ENCODE measurements around the gene ANKRD44. TPM values are rescaled to one million over a fixed set of nuclear protein-coding genes. Genes with fewer than 3 reads are reported as not detected.

Gene ANKRD44
- total RNA-seq, 1 donor from 2014 or later = 14.2 TPM

- H3K9me3 Mint-ChIP-seq = no peaks in the 10 kb centered on the region
- no peaks in the 10 kb centered on the region for H3K36me3 Mint-ChIP-seq
- DNase-seq (ENCODE audit: extremely low spot score, unreplicated experiment) = no peak
- H3K4me1 Mint-ChIP-seq (ENCODE audit: unreplicated experiment) = peaks cover 25% of the 10 kb centered on the region
- H3K4me3 Mint-ChIP-seq = no peak overlapping the region
- no peaks in the 10 kb centered on the region for H3K27me3 Mint-ChIP-seq
- TF ChIP-seq CTCF (conservative IDR thresholded peaks at IDR 0.05) = no peak
- peak overlapping the region; percentile 56 for H3K27ac Mint-ChIP-seq
Observed at GRCh38 chr2:197209246-197209645, 101.3 kb downstream of the ANKRD44 start.

GRCh38 chr2:197208841-197209240, 101.7 kb downstream of the ANKRD44 start:
- Mint-ChIP-seq H3K4me1 (ENCODE audit: unreplicated experiment) (peaks cover 25% of the 10 kb centered on the region), H3K36me3 (no peaks in the 10 kb centered on the region), H3K4me3 (no peak overlapping the region), H3K27ac (no peak overlapping the region), H3K27me3 (no peaks in the 10 kb centered on the region), H3K9me3 (no peaks in the 10 kb centered on the region)
- DNase-seq (ENCODE audit: extremely low spot score, unreplicated experiment) = no peak
- TF ChIP-seq CTCF (conservative IDR thresholded peaks at IDR 0.05) = no peak

- H3K4me1 Mint-ChIP-seq (ENCODE audit: unreplicated experiment) = peaks cover 24% of the 10 kb centered on the region
- H3K27ac Mint-ChIP-seq = no peak overlapping the region
Observed at GRCh38 chr2:197208024-197208423, 102.6 kb downstream of the ANKRD44 start.

GRCh38 chr2:197207598-197207997, 103.0 kb downstream of the ANKRD44 start:
- Mint-ChIP-seq H3K9me3 (no peaks in the 10 kb centered on the region), H3K4me1 (ENCODE audit: unreplicated experiment) (peaks cover 20% of the 10 kb centered on the region), H3K36me3 (no peaks in the 10 kb centered on the region), H3K27me3 (no peaks in the 10 kb centered on the region), H3K4me3 (no peak overlapping the region), H3K27ac (no peak overlapping the region)
- TF ChIP-seq CTCF (conservative IDR thresholded peaks at IDR 0.05) = no peak
- DNase-seq (ENCODE audit: extremely low spot score, unreplicated experiment) = no peak

More at GRCh38 chr2:197208024-197208423, 102.6 kb downstream of the ANKRD44 start:
- no peaks in the 10 kb centered on the region for H3K9me3 Mint-ChIP-seq
- H3K27me3 Mint-ChIP-seq = no peaks in the 10 kb centered on the region
- H3K4me3 Mint-ChIP-seq = no peak overlapping the region
- no peak for DNase-seq (ENCODE audit: extremely low spot score, unreplicated experiment)
- H3K36me3 Mint-ChIP-seq = no peaks in the 10 kb centered on the region
- TF ChIP-seq CTCF (conservative IDR thresholded peaks at IDR 0.05) = no peak

GRCh38 chr2:197207106-197207505, 103.5 kb downstream of the ANKRD44 start:
- Mint-ChIP-seq H3K36me3 (no peaks in the 10 kb centered on the region), H3K4me3 (no peak overlapping the region), H3K9me3 (no peaks in the 10 kb centered on the region), H3K27ac (no peak overlapping the region), H3K4me1 (ENCODE audit: unreplicated experiment) (peaks cover 20% of the 10 kb centered on the region), H3K27me3 (no peaks in the 10 kb centered on the region)
- TF ChIP-seq CTCF (conservative IDR thresholded peaks at IDR 0.05) = no peak
- no peak for DNase-seq (ENCODE audit: extremely low spot score, unreplicated experiment)
